Neural crest cell (in vitro differentiated cells): Measurements from ENCODE around the gene RNF115. TPM values are rescaled to one million over a fixed set of nuclear protein-coding genes. Genes with fewer than 3 reads are reported as not detected.
A peak's percentile ranks its signal among the peaks of the same experiment; 100 is the strongest.

Source experiments
- DNase-seq: peaks from one replicate; pipeline ENCODE4 v3.0.0; 2021; ENCODE audit warnings: low read depth, mixed read lengths, low spot score
- H3K27ac Mint-ChIP-seq: one replicate; pipeline ENCODE4 v1.8.0; 2021; ENCODE audit warnings: mild to moderate bottlenecking, mixed read lengths; ENCODE audit not compliant: unreplicated experiment
- H3K27me3 Mint-ChIP-seq: 2 replicates; pipeline ENCODE4 v1.8.0; 2021; ENCODE audit warnings: low read depth, mild to moderate bottlenecking, mixed read lengths
- H3K36me3 Mint-ChIP-seq: 2 replicates; pipeline ENCODE4 v1.8.0; 2021; ENCODE audit warnings: low read depth, mild to moderate bottlenecking, mixed read lengths
- H3K4me1 Mint-ChIP-seq: 2 replicates; pipeline ENCODE4 v1.8.0; 2021; ENCODE audit warnings: mixed read lengths
- H3K4me3 Mint-ChIP-seq: one replicate; pipeline ENCODE4 v1.8.0; 2021; ENCODE audit warnings: mild to moderate bottlenecking, mixed read lengths
- H3K9me3 Mint-ChIP-seq: 2 replicates; pipeline ENCODE4 v1.8.0; 2021; ENCODE audit warnings: mixed read lengths
- CTCF ChIP-seq: fragments of 200-600 bp; sonication (generic); conservative IDR thresholded peaks from 2 replicates; pipeline ENCODE4 v1.5.0; 2021; ENCODE audit warnings: antibody characterized with exemption, mild to moderate bottlenecking
- long read RNA-seq: library from polyadenylated mRNA; unstranded; transcript quantifications from one replicate; pipeline ENCODE4 v2.0.0, GENCODE V29; 2020
- total RNA-seq: library from RNA; stranded (reverse); gene quantifications from 2 replicates; pipeline ENCODE4 v1.2.1, GENCODE V29; 2021

The RNF115 gene
- total RNA-seq: 12.5 and 13.4 TPM in 2 replicates
- long read RNA-seq, full-length matches to known transcripts: 7 of 11 reads
- long read RNA-seq, partial matches to known transcripts: 1 of 11 reads
- long read RNA-seq, other reads (novel, unspliced or antisense): 3 of 11 reads

GRCh38 chr1:145823565-145824498, at the start of gene RNF115, which contains the start of gene POLR3C:
TSS of gene RNF115 (minus strand) at chr1:145824095. CDS start at chr1:145823873, 222 bp downstream.
TSS of gene POLR3C (plus strand) at chr1:145824200. CDS start at chr1:145825777, 1,577 bp downstream.
- Mint-ChIP-seq H3K9me3 (no peaks in the 10 kb centered on the region), H3K27me3 (no peaks in the 10 kb centered on the region), H3K36me3 (peaks cover 14% of the 10 kb centered on the region), H3K4me1 (peaks cover 21% of the 10 kb centered on the region), H3K27ac (peak within 1 kb of the TSS; percentile 100), H3K4me3 (peak within 1 kb of the TSS; percentile 99)
- peak; percentile 79 for DNase-seq
- TF ChIP-seq CTCF: no peak

GRCh38 chr1:145871994-145872924, 48.4 kb upstream of the RNF115 start:
- H3K36me3 Mint-ChIP-seq: no peaks in the 10 kb centered on the region
- H3K27ac Mint-ChIP-seq: no peak overlapping the region
- TF ChIP-seq CTCF: no peak
- no peak overlapping the region for H3K4me3 Mint-ChIP-seq
- DNase-seq: no peak
- no peaks in the 10 kb centered on the region for H3K9me3 Mint-ChIP-seq
- H3K4me1 Mint-ChIP-seq: no peaks in the 10 kb centered on the region
- H3K27me3 Mint-ChIP-seq: peaks cover 28% of the 10 kb centered on the region

GRCh38 chr1:145868232-145868631, 44.3 kb upstream of the RNF115 start:
- H3K27ac Mint-ChIP-seq: peak overlapping the region; percentile 5
- H3K9me3 Mint-ChIP-seq: no peaks in the 10 kb centered on the region
- H3K27me3 Mint-ChIP-seq: peaks cover 50% of the 10 kb centered on the region
- H3K4me1 Mint-ChIP-seq: no peaks in the 10 kb centered on the region
- no peak for TF ChIP-seq CTCF
- no peaks in the 10 kb centered on the region for H3K36me3 Mint-ChIP-seq
- H3K4me3 Mint-ChIP-seq: peak overlapping the region; percentile 5
- DNase-seq: no peak

GRCh38 chr1:145863282-145864018, 39.6 kb upstream of the RNF115 start:
- H3K4me1 Mint-ChIP-seq: peaks cover under 1% of the 10 kb centered on the region
- TF ChIP-seq CTCF: no peak
- no peak for DNase-seq
- peaks cover 52% of the 10 kb centered on the region for H3K27me3 Mint-ChIP-seq
- peak overlapping the region; percentile 41 for H3K4me3 Mint-ChIP-seq
- no peaks in the 10 kb centered on the region for H3K9me3 Mint-ChIP-seq
- H3K27ac Mint-ChIP-seq: no peak overlapping the region
- H3K36me3 Mint-ChIP-seq: no peaks in the 10 kb centered on the region
